Right lobe of liver (tissue), 4 donors: ENCODE measurements around the gene HLA-DMA.

Experiments used
- CTCF ChIP-seq, 4 donors: fragments of 200-600 bp in 3 of 4; fragments of 450-650 bp in 1 of 4; IDR thresholded peaks; one replicate each; pipeline versions ENCODE4 v1.5.1 to v1.8.0; 2016 to 2022; ENCODE audit warnings: antibody characterized with exemption in 4 of 4, mild to moderate bottlenecking in 2 of 4
- POLR2A ChIP-seq: fragments of 450-650 bp; IDR thresholded peaks from one replicate; pipeline ENCODE4 v1.6.1; 2017; ENCODE audit warnings: antibody characterized with exemption, mild to moderate bottlenecking
- donor health status: DM: no; HTN: no; CAD: no.
- donor health status: DM: no; HTN: no; CAD: no.
- donor health status: DM: no; HTN: yes; CAD: no.

DNA sequence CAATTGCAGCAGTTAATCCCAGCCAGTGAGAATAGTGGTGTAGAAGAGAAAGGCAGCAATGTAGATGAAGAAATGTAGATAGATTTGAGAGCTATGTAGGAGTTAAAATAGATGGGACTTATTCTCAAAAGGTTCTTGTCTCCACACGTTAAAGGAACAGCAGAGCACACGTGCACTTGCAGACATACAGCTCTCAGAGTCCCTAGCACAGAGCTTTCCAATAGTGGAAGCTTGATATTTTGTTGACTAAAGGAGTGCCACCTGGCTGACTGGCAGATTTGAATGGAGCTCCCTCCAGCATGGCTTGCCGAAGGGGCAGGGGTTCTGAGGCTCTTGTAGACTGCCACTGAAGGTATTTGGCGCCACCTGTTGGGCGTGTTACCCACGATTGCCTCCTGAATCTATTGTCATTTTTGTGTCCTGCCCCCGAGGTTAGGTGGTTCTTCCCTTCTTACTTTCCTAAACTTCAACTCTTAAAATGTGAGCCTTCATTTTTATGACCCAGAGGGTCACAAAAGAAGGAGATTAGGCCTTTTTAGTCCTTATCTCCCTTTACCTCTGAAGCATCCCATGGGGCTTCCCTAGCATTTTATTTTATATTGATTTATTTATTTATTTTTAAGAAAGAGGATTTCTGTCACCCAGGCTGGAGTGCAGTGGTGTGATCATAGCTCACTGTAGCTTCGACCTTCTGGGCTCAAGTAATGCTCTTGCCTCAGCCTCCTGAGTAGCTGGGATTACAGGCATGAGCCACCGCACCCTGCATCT, 31.9 kb upstream of the HLA-DMA start:
- peak; percentile 82 to 93 (median 90) for TF ChIP-seq CTCF (IDR thresholded peaks at IDR 0.05)
- no peak for TF ChIP-seq POLR2A
